ENCODE data around the gene GNAO1.

The GNAO1 gene

DNA sequence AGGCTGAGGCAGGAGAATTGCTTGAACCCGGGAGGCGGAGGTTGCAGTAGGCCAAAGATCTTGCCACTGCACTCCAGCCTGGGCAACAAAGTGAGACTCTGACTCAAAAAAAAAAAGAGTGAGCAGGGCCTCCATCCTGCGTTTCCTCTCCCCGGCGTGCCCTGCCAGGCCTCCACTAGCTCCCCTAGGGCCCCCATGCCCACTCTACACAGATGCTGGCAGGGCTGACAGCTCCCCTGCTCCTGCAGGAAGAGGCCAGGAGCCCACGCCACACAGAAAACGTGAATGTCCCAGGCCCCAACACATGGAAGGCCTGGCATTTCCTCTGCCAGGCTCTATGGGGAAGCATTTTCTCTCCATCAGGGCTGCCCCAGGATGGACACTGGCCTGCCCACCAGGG lies 124.7 kb downstream of the GNAO1 start:
- no peak for DNase-seq

DNA sequence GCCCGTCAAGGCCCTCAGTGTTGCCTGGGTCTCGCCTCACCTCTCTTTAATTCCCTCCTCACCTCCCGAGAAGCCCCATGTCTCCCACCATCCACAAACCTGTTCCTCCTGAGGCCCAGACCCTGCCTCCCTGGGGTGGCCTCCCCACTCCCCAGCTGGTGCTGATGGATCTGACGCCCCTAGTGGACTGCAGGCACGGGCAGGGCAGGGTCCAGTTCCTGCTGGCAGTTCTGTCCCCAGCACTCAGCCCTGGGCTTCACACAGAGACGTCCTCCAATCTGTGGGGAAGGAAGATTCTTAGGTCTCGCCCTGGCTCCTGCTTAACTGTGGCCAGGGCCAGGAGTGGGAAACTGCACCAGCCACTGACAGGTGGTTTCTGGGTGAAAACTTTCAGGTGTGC lies 125.3 kb downstream of the GNAO1 start:
- no peak for DNase-seq

DNA sequence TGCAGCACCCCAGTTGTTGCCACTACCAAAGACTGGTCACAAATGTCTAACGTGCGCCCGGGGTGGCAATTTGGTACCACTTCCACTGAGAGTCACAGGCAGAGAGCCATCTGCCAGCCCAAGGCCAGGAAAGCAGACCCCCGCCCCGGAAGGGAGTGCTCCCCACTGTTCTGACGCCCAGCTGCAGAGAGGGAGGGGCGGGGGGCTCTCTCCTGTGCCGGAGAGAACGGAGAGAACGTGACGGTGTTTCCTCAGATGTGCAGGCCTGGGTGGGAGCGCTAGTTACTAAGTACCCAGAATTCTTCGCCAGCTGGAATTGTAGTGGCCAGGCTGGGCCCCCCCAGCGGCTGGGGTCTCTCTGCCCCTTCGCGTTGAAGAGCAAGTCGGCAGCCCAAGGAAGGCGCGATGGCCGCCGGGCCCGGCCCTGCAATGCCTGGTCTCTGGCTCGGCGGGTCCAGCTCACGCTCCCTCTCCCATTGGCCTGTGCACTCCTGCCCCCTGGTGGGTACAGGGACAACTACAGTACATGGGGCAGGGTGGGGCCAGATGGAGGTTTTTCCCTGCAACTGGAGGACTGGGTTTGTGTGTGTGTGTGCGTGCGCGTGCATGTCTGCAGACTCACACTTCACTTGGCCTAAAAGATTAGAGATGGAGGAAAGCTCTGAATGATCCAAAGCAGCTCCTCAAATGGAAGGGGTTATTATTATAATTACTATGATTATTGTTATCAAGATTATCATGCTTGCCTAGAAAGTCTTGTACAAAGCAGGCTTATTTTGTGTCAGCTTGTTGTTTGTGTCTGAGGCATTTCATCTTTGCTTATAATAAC lies 126.9 kb downstream of the GNAO1 start:
- DNase-seq, result peak; percentile 77

DNA sequence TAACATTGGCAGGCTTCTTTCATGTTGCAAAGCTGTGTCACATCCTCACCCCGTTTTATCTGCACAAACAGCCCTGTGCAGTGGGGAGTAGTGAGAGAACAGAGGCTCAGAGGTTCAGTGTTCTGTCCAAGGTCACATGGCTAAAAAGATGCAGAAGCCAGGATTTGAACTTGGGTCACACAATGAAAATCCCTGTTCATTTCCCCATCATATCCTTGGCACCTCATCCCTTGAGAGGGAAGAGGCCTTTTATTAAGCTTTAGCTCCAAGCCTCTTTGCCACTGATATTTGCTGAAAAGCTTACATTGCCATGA lies 127.5 kb downstream of the GNAO1 start:
- no peak for DNase-seq

DNA sequence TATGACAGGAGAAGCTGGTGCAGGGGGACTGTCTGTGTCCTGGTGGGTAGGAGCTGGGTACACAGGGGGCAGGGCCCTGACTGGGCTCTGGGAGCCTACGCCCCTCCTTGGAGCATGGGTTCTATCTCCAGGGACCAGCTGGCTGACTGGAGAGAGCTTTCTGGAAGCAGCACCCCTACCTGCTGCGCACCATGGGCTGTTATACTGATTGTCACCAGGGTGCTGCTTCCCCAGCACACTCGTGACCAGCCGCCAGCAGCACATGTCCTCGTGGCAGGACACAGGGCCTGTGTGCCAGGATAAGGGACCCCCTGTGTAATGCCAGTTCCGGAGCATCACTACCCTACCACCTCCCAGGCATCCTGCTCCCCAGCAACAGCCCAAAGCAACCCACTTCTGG lies 128.1 kb downstream of the GNAO1 start:
- no peak for DNase-seq

DNA sequence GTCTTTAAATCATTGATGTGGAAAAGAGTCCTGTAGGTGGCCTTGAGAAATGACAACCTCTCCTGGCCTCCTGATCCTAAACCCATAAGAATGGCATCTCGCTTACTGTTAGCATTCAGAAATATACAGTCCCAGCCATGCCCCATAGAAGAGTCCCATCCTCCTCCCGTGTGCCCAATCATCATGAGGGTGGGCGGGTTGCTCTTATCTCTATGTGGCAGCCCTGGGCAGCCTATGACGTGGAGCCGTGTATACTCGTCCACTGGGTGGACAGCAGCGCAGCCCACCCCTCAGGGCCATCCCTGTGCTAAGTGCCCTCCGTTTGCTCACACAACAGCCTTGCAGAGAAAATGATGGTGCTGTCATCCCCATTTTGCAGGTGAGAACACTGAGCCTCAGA lies 128.8 kb downstream of the GNAO1 start:
- no peak for DNase-seq

DNA sequence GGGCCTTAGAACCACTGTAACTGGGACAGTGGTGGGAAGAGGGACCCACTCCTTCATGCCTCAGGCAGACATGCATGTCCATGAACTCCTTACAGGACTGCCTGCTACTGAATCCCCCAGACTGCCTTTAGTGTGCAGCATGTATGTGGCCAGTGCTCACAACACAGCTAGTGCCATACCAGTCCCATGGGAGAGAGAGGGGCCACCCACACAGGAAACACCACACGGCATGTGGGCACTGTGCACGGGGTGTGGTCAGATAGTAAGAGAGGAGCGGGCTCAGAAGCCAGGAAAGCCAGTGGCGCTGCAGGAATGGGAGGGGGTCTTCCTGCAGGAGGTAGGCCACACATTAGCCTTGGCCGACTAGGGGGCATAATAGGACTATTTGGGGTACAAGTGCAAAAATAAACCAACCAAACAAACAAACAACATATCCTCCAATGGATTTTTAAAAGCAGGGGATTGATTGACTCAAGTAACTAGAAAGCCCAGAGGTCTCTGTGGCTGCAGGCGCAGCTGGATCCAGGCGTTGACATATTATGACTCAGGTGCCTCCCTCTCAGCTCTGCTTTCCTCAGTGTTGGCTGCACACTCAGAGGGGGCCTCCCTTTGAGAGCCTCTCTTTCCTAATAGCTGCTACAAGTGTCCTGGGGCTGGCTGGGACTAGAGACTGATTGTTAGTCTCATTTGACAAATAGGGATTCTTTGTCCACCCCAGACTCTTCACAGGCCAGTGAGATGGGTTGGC lies 129.7 kb downstream of the GNAO1 start:
- no peak for DNase-seq

DNA sequence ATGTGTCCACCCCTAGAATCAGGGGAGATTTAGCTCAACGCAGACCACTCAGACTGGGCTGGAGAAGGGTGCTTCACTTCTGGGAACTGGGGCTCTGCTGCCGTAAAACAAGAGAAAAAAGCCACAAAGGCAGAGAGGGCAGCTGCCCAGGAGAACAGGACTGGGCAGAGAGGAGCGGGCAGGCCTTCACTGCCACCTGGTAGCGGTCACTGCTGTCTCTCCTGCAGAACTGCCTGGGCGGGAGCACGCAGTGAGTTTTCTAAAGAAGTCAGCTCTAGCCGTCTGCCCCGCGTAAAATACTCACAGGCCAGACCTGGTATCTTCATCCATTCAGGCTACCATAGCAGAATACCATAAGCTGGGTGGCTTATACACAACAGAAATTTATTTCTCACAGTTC lies 130.3 kb downstream of the GNAO1 start:
- no peak for DNase-seq

DNA sequence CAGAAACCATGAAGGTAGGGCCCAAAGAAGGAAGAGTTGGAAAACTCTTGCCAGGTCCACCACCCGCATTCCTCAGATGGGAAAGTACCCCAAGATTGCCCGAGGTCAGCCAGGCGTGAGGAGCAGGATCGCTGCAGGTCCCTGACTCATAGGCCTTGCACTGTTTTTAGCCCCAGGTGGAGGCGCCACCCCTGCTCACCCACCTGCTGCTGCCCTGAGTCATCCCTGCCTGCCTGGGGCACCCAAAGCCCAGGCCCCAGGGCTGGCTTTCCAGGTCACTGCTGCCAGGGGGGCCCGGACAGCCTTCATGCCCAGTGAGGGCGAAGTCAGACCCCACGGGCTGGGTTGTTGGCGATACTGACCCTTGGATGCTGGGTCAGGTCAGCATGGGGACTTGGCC lies 133.1 kb downstream of the GNAO1 start:
- no peak for DNase-seq

DNA sequence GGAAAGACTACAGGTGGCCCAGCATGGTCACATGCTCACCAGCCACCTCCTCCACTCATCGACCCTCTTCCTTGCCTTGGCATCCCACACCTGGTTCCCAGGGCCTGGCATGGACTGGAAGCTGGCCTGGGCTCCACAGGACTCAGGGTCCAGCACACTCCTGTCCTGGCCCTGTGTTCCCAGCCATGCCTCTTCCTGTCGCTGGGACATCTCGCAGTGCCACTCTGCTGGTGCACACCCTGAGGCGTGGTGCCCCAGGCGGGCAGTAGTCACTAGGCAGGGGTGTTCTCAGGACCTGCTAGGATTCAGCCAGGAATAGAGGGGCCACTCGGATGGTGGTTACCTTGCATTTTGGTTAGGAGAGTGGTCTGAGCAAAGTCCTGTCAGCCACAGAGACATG lies 134.7 kb downstream of the GNAO1 start:
- no peak for DNase-seq

DNA sequence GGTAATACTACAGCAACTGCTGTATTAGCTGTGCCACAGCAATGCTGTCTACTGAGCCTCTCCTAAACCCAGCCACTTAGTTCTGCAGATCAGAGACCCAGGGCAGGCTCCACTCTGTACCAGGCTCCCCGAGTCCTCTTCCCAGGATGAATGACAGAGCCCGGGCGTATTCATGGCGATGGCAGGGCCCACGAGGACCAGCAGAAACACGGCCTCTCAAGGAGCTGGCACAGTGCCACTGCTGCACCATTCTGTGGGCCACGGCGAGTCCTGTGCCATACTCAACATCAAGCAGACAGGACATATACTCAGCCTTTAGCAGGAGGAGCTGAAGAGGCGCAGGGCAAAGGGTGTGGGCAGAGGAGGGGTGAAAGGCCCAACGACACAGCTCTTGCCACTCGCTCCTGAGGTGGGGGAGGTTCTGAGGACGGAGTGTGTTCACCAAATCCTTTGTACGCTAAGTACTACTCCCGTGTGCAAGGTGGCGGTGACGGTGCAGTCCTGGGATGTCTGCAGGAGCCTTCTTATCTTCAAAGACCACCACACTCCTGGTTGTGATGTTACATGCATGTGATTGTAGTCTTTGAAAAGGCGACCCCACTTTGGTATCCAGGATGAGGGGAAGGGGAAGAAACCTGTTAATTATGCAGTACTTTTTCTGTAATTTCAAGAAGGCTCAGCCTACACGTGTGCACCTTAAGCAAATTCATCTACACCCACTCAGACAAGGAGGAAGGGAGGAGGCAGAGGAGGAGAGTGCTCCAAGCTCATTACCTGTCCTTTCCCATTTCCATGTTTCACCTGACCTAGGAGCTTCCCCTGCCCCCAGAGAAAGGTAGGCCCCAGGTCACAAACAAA lies 136.0 kb downstream of the GNAO1 start:
- DNase-seq, result no peak

DNA sequence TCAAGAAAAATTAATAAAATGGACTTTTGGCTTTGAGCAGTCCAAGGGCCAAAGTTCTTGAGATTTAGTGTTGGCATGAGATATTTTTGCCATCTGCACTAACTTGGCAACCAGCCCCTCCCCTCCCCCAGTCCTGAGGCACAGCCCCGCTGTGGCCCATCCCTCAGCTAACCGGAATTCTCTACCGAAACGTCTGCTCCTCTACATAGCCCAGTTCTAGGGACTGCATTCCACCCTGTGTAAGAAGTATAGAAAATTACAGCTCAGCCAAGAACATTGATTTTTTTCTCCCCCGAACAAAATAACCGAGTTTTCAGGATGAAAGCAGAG lies 136.6 kb downstream of the GNAO1 start:
- DNase-seq, result no peak

DNA sequence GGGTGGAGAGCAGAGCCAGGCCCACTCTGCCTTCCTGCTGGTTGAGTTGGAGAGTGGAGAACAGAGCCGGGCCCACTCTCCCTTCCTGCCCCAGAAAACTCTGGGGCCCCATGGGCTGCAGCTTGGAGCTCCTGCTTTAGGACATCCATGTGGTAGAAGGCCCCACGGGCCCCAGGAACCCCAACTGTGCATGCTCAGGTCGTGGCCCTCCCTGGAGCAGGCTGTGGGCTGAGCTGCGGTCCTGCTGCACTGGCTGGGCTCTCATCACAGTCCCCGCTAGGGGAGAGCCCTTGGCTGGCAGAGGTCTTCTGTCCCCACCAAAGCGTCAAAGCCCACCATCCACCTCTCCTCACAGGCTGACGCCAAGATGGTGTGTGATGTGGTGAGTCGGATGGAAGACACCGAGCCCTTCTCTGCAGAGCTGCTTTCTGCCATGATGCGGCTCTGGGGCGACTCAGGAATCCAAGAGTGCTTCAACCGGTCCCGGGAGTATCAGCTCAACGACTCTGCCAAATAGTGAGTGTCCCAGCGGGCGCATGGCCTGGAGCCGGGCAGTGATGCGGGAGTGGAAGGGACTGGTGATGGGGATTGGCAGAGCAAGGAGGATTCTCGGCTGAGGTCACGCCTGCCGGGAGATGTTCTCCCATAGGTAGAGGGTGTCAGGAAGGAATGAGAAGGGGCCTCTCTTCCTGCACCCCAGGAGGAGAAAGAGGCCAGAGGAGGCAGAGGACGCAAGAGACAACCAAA lies 137.2 kb downstream of the GNAO1 start:
- DNase-seq, result no peak

DNA sequence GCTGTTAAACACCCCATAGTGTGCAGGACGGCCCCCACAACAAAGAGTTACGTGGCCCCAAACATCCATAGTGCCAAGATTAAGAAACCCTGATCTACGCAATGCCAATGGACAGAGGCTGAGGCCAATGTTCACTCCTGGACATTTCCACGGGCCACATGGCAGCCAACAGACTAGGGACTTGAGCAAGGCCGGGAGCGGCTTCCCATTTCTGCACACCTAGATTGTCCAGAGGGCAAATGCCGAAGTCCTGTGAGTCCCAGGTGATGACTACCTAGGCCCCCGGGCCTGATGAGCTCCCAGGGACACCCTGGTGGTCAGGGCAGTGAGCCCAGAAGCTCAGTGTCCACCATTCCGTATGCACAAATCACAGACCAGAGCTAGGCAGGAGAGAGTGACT lies 138.6 kb downstream of the GNAO1 start:
- DNase-seq, result no peak

DNA sequence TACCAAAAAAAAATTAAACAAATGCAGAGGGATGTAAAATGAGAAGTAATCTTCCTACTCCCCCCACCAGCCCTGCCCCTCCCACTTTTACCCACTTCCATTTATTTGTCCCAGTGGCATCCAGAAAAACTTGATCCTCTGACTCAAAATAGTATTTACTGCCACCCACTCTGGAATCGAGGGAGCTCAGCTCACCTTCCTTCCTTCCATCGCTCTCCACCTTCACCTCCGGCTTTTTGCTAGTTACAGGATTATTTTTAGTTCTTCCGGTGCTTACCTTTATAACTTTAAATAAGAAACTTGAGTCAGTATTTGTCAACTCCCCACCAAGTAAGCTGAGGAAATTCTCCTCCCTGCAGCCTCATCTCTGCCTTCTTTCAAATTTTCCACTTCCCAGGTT lies 139.2 kb downstream of the GNAO1 start:
- no peak for DNase-seq

DNA sequence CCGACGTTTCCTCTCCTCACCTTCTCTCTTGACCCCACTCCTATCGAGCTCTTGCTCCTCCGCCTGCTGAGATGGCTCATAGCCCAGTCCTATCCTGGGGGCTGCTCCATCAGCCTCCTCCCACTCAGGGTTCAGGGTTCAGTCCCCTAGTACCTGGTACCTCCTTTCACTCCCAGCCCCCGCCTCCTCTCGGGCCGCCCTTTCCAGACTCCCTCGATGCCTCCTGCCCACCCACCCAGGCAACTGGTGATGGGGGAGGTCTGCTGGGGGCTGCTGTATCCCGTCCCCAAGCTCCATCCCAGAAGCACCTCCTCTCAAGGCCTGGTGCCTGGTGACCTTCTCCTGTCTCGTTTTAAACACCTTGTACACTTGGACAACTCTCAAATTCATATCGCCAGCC lies 140.1 kb downstream of the GNAO1 start:
- DNase-seq, result no peak

DNA sequence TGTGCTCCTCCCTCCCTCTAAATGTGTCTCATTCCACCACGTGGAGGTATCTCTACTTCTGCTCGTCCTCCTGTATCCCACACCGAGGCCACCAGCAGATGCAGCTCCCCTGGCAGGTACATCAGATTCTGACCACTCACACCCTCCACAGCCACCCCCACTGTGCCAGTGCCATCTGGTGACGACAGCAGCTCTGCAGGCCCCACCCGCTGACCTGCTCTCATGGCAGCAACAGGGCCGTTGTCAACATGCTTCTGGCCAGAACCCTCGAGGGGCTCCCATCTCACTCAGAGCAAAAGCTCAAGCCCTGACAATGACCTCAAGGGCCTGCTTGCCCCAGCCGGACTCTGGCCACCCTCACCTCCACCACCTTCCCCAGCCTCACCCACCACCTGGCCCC lies 140.6 kb downstream of the GNAO1 start:
- no peak for DNase-seq

DNA sequence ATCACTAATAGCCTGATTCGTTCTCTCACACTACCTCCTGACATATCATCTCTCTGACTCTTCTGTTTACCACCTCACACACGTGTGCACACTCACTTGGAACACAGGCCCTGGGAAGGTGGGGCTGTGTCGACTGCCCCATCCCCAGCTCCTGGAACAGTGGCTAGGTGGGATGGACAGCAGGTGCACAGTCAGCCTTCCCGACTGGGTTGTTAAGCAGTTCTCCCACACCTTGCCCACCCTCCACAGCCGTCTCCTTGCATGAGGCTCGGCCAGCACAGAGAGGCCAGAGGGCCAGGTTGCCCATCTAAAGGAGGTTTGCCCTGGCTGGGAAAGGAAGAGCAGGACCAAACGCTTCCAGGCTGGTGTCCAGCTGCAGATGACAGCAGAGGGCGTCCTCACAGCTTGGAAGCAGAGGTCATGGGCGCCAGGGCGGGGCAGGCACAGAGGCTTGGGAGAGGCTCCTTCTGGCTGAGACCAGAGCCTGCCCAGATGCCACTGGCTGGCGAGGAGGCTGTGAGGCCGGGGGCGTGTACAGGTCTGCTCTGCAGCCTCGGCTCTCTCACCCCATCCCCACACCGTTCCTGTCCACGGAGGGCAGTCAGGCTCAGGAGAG lies 141.3 kb downstream of the GNAO1 start:
- DNase-seq, result no peak

DNA sequence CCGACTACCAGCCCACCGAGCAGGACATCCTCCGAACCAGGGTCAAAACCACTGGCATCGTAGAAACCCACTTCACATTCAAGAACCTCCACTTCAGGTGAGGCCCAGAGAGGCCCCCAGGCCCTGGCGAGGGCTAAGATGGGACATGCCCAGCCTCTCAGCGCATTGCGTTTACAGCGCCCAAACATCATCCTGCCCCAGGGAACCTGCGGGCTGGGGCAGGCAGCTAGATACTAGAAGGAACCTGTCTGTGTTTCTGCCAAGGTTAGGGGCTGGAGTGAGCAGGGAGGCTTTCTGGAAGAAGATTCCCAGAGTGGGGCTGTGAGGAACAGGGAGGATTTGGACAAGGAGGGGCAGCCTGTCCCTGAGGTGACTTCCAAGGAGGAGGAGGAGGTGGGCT lies 143.5 kb downstream of the GNAO1 start:
- DNase-seq, result no peak

DNA sequence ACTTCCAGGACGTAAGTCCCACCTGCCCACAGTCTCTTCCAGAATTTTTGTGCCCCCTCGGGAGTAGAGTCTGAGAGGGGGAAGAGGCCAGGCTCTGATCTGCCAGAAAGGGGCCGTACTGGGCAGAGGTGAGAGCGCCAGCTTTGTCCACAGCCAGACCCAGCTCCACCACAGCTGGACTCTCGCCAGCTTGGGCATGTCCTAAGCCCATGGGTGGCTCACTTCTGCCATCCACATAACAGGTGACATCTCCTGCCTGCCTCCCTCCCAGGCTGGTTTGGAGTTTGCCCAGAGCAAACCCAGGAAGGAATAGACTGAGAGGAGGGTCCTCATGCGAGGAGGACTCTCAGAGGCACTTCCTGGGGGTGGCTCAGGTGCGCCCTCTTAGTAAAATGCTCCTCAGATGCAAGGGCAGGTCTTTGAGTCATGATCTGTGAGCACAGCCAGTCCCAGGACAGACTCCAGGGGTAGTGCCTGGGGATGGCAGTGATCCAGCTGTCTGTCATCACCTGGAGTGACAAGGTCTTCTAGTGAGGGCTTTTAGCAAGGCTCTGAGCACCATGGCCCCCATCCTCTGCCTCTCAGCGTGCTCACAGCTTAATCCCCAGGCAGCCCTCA lies 144.9 kb downstream of the GNAO1 start:
- DNase-seq, result no peak

DNA sequence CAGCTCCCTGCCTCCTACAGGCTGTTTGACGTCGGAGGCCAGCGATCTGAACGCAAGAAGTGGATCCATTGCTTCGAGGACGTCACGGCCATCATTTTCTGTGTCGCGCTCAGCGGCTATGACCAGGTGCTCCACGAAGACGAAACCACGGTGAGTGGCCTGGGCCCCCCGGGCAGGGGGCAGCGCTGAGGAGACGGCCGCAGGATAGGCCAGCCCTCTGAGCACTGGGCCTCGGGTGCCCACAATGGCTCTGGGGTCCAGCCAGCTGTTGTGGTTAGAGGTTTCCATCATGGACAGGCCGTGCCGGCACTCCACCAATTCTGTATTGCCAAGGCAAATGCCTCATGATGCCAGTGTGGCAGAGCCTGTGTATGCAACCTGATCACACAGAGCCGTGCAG lies 145.4 kb downstream of the GNAO1 start:
- DNase-seq, result no peak

DNA sequence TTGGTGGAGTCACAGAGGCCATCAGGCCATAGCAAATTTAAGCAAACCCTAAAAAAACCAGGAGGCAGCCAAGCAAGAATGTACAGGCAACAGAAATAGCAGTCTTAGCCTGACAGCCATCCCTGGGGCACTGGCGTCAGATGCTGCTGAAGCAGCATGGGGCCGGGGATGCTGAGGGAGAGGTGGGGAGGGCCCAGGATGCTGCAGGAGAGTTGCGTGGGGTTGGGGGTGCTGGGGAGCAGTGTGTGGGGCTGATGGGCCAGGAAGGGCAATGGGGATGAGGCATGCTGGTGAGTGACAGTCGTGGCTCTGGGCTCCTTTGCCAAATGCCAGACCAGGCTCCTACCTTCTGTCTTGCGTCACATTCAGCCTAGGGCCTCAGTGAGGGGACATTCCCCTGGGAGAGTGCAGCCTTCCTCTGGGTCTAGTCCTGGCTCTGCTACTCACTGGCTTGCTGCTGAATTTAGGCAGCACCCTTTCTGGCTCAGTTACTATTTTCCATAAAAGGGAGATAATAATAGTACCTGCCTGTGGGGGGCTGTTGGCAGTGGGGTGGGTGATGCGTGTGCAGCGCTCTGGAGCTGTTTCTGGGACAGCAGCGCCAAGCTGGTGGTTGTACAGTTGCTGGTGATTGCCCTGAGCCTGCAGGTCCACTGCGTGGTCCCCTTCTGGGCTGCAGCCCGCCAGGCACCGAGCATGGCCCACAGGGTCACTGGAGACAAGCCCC lies 146.0 kb downstream of the GNAO1 start:
- no peak for DNase-seq

Data from NCI-H1105 (cell line).